Measurements from ENCODE around the gene PDE2A.
A peak's percentile ranks its signal among the peaks of the same experiment; 100 is the strongest.
"Not testable (repeated sequence)": the region's sequence is repeated elsewhere in the genome, so short reads cannot be mapped to it uniquely, and the experiment has no call there.

Gene PDE2A

GRCh38 chr11:72570893-72571661 lies 103.1 kb downstream of the PDE2A start:
- no peak for ATAC-seq (replicated peaks)
- no peak for DNase-seq
- no peak overlapping the region for H3K4me3 Mint-ChIP-seq
- no peaks in the 10 kb centered on the region for H3K9me3 Mint-ChIP-seq
- no peaks in the 10 kb centered on the region for H3K36me3 Mint-ChIP-seq
- peaks cover 48 to 62% of the 10 kb centered on the region in 2 donors for H3K27me3 Mint-ChIP-seq
- peaks cover 0 to 4% of the 10 kb centered on the region in 2 donors for H3K4me1 Mint-ChIP-seq
- no peak overlapping the region for H3K27ac Mint-ChIP-seq

GRCh38 chr11:72569966-72570892 lies 104.0 kb downstream of the PDE2A start:
- no peak overlapping the region for H3K27ac Mint-ChIP-seq
- ATAC-seq (replicated peaks) (no peak), DNase-seq (no peak)
- H3K27me3 Mint-ChIP-seq: peaks cover 48 to 61% of the 10 kb centered on the region in 2 donors
- no peaks in the 10 kb centered on the region for H3K9me3 Mint-ChIP-seq
- H3K36me3 Mint-ChIP-seq: no peaks in the 10 kb centered on the region
- no peak overlapping the region for H3K4me3 Mint-ChIP-seq
- peaks cover 0 to 4% of the 10 kb centered on the region in 2 donors for H3K4me1 Mint-ChIP-seq

- Mint-ChIP-seq H3K27ac (no peak overlapping the region), H3K4me3 (no peak overlapping the region), H3K4me1 (peaks cover 0 to 4% of the 10 kb centered on the region in 2 donors), H3K36me3 (no peaks in the 10 kb centered on the region), H3K27me3 (peaks cover 34 to 47% of the 10 kb centered on the region in 2 donors), H3K9me3 (no peaks in the 10 kb centered on the region)
- no peak for DNase-seq
- ATAC-seq (replicated peaks): no peak
Observed at GRCh38 chr11:72568861-72569260, 105.4 kb downstream of the PDE2A start.

- Mint-ChIP-seq H3K27ac (no peak overlapping the region), H3K4me3 (no peak overlapping the region), H3K9me3 (no peaks in the 10 kb centered on the region), H3K4me1 (no peaks in the 10 kb centered on the region), H3K36me3 (no peaks in the 10 kb centered on the region), H3K27me3 (peaks cover 3 to 8% of the 10 kb centered on the region in 2 donors)
- no peak for ATAC-seq (replicated peaks)
- no peak for DNase-seq
Observed at GRCh38 chr11:72562431-72562830, 111.8 kb downstream of the PDE2A start.

- peaks cover 4 to 8% of the 10 kb centered on the region in 2 donors for H3K27me3 Mint-ChIP-seq
- ATAC-seq (replicated peaks) (no peak), DNase-seq (no peak)
- H3K4me3 Mint-ChIP-seq: no peak overlapping the region
- H3K9me3 Mint-ChIP-seq: no peaks in the 10 kb centered on the region
- H3K4me1 Mint-ChIP-seq: no peaks in the 10 kb centered on the region
- H3K27ac Mint-ChIP-seq: no peak overlapping the region
- no peaks in the 10 kb centered on the region for H3K36me3 Mint-ChIP-seq
Observed at GRCh38 chr11:72561856-72562255, 112.4 kb downstream of the PDE2A start.

GRCh38 chr11:72560864-72561263 lies 113.4 kb downstream of the PDE2A start:
- not testable (repeated sequence) for H3K36me3 Mint-ChIP-seq; H3K4me3 Mint-ChIP-seq; DNase-seq; H3K4me1 Mint-ChIP-seq; H3K27ac Mint-ChIP-seq; ATAC-seq (replicated peaks); H3K9me3 Mint-ChIP-seq
- peaks cover 10% of the 10 kb centered on the region in 2 donors for H3K27me3 Mint-ChIP-seq

GRCh38 chr11:72556433-72556832 lies 117.8 kb downstream of the PDE2A start:
- no peak overlapping the region for H3K4me3 Mint-ChIP-seq
- no peak for DNase-seq
- ATAC-seq (replicated peaks): no peak
- no peaks in the 10 kb centered on the region for H3K9me3 Mint-ChIP-seq
- H3K27me3 Mint-ChIP-seq: peaks cover 31 to 42% of the 10 kb centered on the region in 2 donors
- H3K4me1 Mint-ChIP-seq: no peaks in the 10 kb centered on the region
- H3K36me3 Mint-ChIP-seq: no peaks in the 10 kb centered on the region
- no peak overlapping the region for H3K27ac Mint-ChIP-seq

GRCh38 chr11:72555014-72555522 lies 119.2 kb downstream of the PDE2A start:
- not testable (repeated sequence) for H3K27ac Mint-ChIP-seq; DNase-seq; ATAC-seq (replicated peaks); H3K36me3 Mint-ChIP-seq; H3K4me1 Mint-ChIP-seq; H3K9me3 Mint-ChIP-seq; H3K4me3 Mint-ChIP-seq
- H3K27me3 Mint-ChIP-seq: peaks cover 31 to 41% of the 10 kb centered on the region in 2 donors

GRCh38 chr11:72553706-72554105 lies 120.5 kb downstream of the PDE2A start:
- DNase-seq (no peak), ATAC-seq (replicated peaks) (no peak)
- Mint-ChIP-seq H3K4me1 (no peaks in the 10 kb centered on the region), H3K9me3 (no peaks in the 10 kb centered on the region), H3K36me3 (no peaks in the 10 kb centered on the region), H3K27me3 (peaks cover 33 to 43% of the 10 kb centered on the region in 2 donors), H3K27ac (peak overlapping the region; percentile 37), H3K4me3 (no peak overlapping the region)

GRCh38 chr11:72552399-72552910 lies 121.8 kb downstream of the PDE2A start:
- no peak overlapping the region for H3K27ac Mint-ChIP-seq
- H3K4me3 Mint-ChIP-seq: no peak overlapping the region
- no peaks in the 10 kb centered on the region for H3K9me3 Mint-ChIP-seq

GRCh38 chr11:72551571-72551970 lies 122.7 kb downstream of the PDE2A start:
- Mint-ChIP-seq H3K36me3 (no peaks in the 10 kb centered on the region), H3K27ac (no peak overlapping the region), H3K4me3 (no peak overlapping the region), H3K27me3 (peaks cover 33 to 43% of the 10 kb centered on the region in 2 donors), H3K9me3 (no peaks in the 10 kb centered on the region), H3K4me1 (no peaks in the 10 kb centered on the region)
- no peak for DNase-seq
- no peak for ATAC-seq (replicated peaks)

More at GRCh38 chr11:72552399-72552910, 121.8 kb downstream of the PDE2A start:
- ATAC-seq (replicated peaks): no peak
- no peak for DNase-seq
- H3K4me1 Mint-ChIP-seq: no peaks in the 10 kb centered on the region
- H3K36me3 Mint-ChIP-seq: no peaks in the 10 kb centered on the region
- H3K27me3 Mint-ChIP-seq: peaks cover 37 to 43% of the 10 kb centered on the region in 2 donors

- DNase-seq: no peak
- no peaks in the 10 kb centered on the region for H3K9me3 Mint-ChIP-seq
- ATAC-seq (replicated peaks): no peak
- no peaks in the 10 kb centered on the region for H3K36me3 Mint-ChIP-seq
- H3K27ac Mint-ChIP-seq: no peak overlapping the region
- H3K4me1 Mint-ChIP-seq: no peaks in the 10 kb centered on the region
- peaks cover 43 to 44% of the 10 kb centered on the region in 2 donors for H3K27me3 Mint-ChIP-seq
- no peak overlapping the region for H3K4me3 Mint-ChIP-seq
Observed at GRCh38 chr11:72548463-72548862, 125.8 kb downstream of the PDE2A start.

GRCh38 chr11:72546866-72547265 lies 127.4 kb downstream of the PDE2A start:
- Mint-ChIP-seq H3K9me3 (no peaks in the 10 kb centered on the region), H3K36me3 (no peaks in the 10 kb centered on the region), H3K4me1 (no peaks in the 10 kb centered on the region), H3K27ac (no peak overlapping the region), H3K27me3 (peaks cover 38 to 43% of the 10 kb centered on the region in 2 donors), H3K4me3 (no peak overlapping the region)
- no peak for DNase-seq
- ATAC-seq (replicated peaks): no peak

- Mint-ChIP-seq H3K27ac (no peak overlapping the region), H3K4me3 (no peak overlapping the region), H3K9me3 (peaks cover 3 to 4% of the 10 kb centered on the region in 2 donors), H3K27me3 (peaks cover 47 to 50% of the 10 kb centered on the region in 2 donors), H3K36me3 (no peaks in the 10 kb centered on the region), H3K4me1 (peaks cover 2 to 6% of the 10 kb centered on the region in 2 donors)
- no peak for DNase-seq
- no peak for ATAC-seq (replicated peaks)
Observed at GRCh38 chr11:72544589-72544988, 129.6 kb downstream of the PDE2A start.

All from stimulated activated naive B cell treated with anti-CD40 and anti-IgM and Interleukin-4, amounts not matched to agents 10 μg/mL and 1 μg/mL and 100 μg/mL, for 72 hours (primary cell).